GM23338 (cell line): ENCODE measurements around the gene CRYL1.

Experiments used
- CREB1 ChIP-seq: fragments of 250-450 bp; sonication (Bioruptor Pico); IDR thresholded peaks from 2 replicates; pipeline ENCODE4 v1.5.0; 2020; ENCODE audit warnings: low read depth, mild to moderate bottlenecking, moderate library complexity
- CTCF ChIP-seq, 2 experiments: fragments of 200-600 bp in 1 of 2; sonication (generic) in 1 of 2; conservative IDR thresholded peaks; 2 replicates each; pipeline versions ENCODE4 v1.5.1 to v1.6.1; 2016 to 2017; ENCODE audit warnings: antibody characterized with exemption in 2 of 2, low read depth in 2 of 2, mild to moderate bottlenecking in 2 of 2, moderate library complexity in 1 of 2
- ETS1 ChIP-seq: IDR thresholded peaks from 2 replicates; pipeline ENCODE4 v1.6.1; 2016; ENCODE audit warnings: antibody characterized with exemption
- EZH2 ChIP-seq: fragments of 200-600 bp; sonication (generic); IDR thresholded peaks from one replicate; pipeline ENCODE4 v1.8.0; 2017; ENCODE audit warnings: antibody characterized with exemption, mild to moderate bottlenecking, low read depth; ENCODE audit not compliant: unreplicated experiment
- EZH2phosphoT487 ChIP-seq: fragments of 200-600 bp; sonication (generic); IDR thresholded peaks from one replicate; pipeline ENCODE4 v1.8.1; 2018; ENCODE audit warnings: antibody characterized with exemption; ENCODE audit not compliant: unreplicated experiment
- JUNB ChIP-seq: IDR thresholded peaks from one replicate; pipeline ENCODE4 v1.6.1; 2016; ENCODE audit warnings: antibody characterized with exemption; ENCODE audit not compliant: unreplicated experiment
- NANOG ChIP-seq: IDR thresholded peaks from 2 replicates; pipeline ENCODE4 v1.6.1; 2016; ENCODE audit warnings: antibody characterized with exemption, borderline replicate concordance
- POLR2AphosphoS5 ChIP-seq: IDR thresholded peaks from 2 replicates; pipeline ENCODE4 v1.6.1; 2016; ENCODE audit warnings: antibody characterized with exemption, low read depth
- STAT1 ChIP-seq: IDR thresholded peaks from one replicate; pipeline ENCODE4 v1.6.1; 2016; ENCODE audit warnings: antibody characterized with exemption; ENCODE audit not compliant: unreplicated experiment
- ZNF114 ChIP-seq: fragments of 250-450 bp; sonication (Bioruptor Pico); IDR thresholded peaks from 2 replicates; pipeline ENCODE4 v1.5.0; 2020; ENCODE audit warnings: mild to moderate bottlenecking, moderate library complexity
- ZNF331 ChIP-seq: fragments of 250-450 bp; sonication (Bioruptor Pico); IDR thresholded peaks from 2 replicates; pipeline ENCODE4 v1.5.0; 2020; ENCODE audit warnings: low read depth, mild to moderate bottlenecking, moderate library complexity
- ZNF462 ChIP-seq: fragments of 250-450 bp; sonication (Bioruptor Pico); IDR thresholded peaks from 2 replicates; pipeline ENCODE4 v1.5.0; 2020; ENCODE audit warnings: mild to moderate bottlenecking, moderate library complexity
- TF ChIP-seq, protein P1 (sequence below): IDR thresholded peaks from one replicate; pipeline ENCODE4 v1.6.1; 2018; ENCODE audit warnings: antibody characterized with exemption; ENCODE audit not compliant: unreplicated experiment

DNA sequence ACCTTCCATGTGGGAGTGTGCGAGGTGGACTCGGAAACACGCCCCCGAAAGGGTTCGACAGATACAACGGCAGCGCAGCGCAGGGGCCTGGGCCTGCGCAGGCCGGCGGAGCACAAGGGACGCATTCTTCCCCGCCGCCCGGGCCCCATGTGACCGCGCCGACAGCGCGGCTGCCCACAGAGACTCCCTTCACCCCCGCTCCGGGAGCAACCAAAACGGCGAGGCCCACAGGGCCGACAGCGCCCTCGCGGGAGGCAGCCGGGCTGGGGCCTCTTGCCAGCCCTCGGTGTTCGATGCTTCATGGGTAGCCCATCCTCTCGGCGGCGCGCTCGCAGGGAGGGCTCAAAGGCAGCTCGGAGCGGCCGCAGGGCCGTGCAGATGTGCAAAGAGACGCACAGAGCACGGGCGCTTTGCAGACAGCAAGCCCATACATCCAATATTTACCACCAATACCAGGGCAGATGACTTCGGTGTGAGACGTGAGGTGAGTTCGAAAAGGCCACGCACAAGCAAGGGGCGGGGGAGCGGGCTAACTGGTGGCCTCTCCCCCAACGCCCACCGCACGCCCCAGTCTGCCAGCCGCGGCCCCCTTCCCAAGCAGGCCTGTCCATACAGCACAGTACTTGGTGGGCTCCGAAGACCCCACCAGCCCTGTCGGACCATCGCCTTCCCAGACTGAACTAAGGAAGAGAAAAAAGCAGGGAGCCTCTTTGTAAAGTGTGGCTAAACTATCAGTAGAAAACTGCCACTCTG, 89.9 kb downstream of the CRYL1 start:
- TF ChIP-seq CTCF (conservative IDR thresholded peaks at IDR 0.05; ENCODE audit: low read depth in 2 of 2): no peak; a peak in 1 of 4 replicates
- no peak for TF ChIP-seq CREB1 (CRISPR knock-in tag)
- TF ChIP-seq, protein P1, sequence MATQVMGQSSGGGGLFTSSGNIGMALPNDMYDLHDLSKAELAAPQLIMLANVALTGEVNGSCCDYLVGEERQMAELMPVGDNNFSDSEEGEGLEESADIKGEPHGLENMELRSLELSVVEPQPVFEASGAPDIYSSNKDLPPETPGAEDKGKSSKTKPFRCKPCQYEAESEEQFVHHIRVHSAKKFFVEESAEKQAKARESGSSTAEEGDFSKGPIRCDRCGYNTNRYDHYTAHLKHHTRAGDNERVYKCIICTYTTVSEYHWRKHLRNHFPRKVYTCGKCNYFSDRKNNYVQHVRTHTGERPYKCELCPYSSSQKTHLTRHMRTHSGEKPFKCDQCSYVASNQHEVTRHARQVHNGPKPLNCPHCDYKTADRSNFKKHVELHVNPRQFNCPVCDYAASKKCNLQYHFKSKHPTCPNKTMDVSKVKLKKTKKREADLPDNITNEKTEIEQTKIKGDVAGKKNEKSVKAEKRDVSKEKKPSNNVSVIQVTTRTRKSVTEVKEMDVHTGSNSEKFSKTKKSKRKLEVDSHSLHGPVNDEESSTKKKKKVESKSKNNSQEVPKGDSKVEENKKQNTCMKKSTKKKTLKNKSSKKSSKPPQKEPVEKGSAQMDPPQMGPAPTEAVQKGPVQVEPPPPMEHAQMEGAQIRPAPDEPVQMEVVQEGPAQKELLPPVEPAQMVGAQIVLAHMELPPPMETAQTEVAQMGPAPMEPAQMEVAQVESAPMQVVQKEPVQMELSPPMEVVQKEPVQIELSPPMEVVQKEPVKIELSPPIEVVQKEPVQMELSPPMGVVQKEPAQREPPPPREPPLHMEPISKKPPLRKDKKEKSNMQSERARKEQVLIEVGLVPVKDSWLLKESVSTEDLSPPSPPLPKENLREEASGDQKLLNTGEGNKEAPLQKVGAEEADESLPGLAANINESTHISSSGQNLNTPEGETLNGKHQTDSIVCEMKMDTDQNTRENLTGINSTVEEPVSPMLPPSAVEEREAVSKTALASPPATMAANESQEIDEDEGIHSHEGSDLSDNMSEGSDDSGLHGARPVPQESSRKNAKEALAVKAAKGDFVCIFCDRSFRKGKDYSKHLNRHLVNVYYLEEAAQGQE: no peak
- no peak for TF ChIP-seq EZH2phosphoT487
- no peak for TF ChIP-seq EZH2
- TF ChIP-seq POLR2AphosphoS5: no peak
- TF ChIP-seq ETS1: no peak
- TF ChIP-seq NANOG: no peak
- TF ChIP-seq ZNF114 (CRISPR knock-in tag): no peak
- no peak for TF ChIP-seq ZNF331 (CRISPR knock-in tag)
- TF ChIP-seq STAT1: no peak
- no peak for TF ChIP-seq JUNB
- no peak for TF ChIP-seq ZNF462 (CRISPR knock-in tag)
